SHP77 treated with DMSO at 0.1 percent for 48 hours (cell line): ENCODE measurements around the gene MED12L.
"Not testable (repeated sequence)": the region's sequence is repeated elsewhere in the genome, so short reads cannot be mapped to it uniquely, and the experiment has no call there.

ENCODE experiments used
- DNase-seq: peaks from one replicate; lab custom pipeline; 2025; lab: John Stamatoyannopoulos, UW

MED12L gene, protein sequence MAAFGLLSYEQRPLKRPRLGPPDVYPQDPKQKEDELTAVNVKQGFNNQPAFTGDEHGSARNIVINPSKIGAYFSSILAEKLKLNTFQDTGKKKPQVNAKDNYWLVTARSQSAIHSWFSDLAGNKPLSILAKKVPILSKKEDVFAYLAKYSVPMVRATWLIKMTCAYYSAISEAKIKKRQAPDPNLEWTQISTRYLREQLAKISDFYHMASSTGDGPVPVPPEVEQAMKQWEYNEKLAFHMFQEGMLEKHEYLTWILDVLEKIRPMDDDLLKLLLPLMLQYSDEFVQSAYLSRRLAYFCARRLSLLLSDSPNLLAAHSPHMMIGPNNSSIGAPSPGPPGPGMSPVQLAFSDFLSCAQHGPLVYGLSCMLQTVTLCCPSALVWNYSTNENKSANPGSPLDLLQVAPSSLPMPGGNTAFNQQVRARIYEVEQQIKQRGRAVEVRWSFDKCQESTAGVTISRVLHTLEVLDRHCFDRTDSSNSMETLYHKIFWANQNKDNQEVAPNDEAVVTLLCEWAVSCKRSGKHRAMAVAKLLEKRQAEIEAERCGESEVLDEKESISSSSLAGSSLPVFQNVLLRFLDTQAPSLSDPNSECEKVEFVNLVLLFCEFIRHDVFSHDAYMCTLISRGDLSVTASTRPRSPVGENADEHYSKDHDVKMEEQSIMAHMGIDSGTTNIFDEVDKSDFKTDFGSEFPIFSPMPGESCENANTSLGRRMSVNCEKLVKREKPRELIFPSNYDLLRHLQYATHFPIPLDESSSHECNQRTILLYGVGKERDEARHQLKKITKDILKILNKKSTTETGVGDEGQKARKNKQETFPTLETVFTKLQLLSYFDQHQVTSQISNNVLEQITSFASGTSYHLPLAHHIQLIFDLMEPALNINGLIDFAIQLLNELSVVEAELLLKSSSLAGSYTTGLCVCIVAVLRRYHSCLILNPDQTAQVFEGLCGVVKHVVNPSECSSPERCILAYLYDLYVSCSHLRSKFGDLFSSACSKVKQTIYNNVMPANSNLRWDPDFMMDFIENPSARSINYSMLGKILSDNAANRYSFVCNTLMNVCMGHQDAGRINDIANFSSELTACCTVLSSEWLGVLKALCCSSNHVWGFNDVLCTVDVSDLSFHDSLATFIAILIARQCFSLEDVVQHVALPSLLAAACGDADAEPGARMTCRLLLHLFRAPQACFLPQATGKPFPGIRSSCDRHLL (N-terminal part only)

DNA sequence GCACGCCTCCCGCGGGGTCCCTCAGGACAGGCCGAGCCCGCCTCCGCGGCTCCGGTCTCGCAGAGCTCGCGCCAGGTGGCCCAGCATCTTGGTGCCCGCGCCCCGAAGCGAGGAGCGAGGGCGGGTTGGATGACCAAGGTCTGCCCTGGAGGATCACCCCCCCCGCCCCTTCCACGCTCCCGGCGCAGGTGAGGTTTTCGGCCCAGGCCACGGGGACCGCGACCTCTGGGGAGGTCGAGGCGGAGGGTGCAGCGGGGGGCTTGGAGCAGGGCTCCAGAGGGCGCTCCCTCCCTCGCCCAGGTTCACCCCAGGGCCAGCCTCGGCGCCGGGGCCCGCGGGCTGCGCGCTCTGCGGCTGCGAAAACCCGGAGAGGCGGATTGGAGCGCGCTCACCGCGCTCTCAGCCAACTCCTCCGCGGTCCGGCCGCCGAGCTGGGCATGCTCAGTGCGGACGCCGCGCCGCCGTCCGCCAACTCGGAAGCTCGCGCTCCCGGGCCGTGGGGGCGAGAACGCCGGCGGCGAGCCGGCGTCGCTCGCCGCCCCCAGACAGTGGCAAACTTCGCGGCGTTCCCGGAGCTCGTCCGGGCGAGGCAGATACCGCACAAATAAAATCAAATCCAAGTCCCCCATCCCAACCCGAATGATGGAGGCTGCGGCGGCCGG lies at the start of gene MED12L:
TSS of gene MED12L (plus strand) at position 438 of the 662 bp plus-strand sequence. CDS start 1,263 bp downstream, outside the sequence.
- DNase-seq, result no peak

DNA sequence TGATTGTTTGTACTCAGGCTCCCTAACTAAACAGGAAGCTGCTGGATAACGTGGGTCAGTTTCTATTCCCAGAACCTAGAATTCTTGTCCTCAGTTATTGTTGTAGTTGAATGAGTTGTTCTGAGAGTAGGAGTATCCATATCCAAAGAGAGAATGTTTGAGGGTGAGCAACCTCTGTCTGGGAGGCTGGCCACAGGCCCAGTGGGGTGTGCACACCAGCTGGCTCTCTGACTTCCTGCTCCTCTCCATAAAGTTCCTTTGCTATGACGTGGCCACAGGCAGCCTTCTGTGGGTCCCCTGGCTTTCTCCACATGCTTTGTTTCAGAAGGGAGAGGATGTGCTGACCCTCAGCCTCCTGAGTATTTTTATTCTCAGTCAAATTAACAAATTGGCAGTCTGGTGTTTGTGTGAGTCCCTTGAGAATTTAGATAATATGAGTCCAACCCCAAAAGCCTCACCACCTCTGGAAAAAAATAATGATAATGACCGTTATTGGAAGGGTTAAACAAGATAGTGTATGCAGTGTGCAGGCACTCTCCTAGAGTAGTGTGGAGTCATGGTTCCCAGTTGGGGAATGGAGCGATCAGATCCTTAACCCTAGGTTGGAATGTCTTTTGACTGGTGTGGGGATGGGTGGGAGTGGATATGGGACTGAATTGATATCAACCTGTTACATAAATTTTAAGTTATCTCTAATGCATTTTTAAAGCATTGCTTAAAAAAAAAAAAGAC lies 47.6 kb upstream of the MED12L start:
- no peak for DNase-seq

DNA sequence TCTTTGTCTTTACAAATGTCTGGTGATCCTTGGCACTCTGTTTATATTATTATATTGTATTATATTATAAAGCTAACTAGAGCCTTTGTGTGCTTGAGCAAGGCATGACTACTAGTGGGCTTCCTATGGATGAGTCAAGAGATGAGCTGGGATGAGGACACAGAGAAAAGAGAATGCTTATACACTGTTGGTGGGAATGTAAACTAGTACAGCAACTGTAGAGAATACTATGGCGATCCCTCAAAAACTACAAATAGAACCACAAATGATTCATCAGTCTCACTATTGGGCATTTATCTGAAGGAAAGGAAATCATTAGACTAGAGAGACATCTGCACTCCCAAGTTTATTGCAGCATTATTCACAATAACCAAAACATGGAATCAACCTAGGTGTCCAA lies 40.8 kb upstream of the MED12L start:
- DNase-seq, result no peak

DNA sequence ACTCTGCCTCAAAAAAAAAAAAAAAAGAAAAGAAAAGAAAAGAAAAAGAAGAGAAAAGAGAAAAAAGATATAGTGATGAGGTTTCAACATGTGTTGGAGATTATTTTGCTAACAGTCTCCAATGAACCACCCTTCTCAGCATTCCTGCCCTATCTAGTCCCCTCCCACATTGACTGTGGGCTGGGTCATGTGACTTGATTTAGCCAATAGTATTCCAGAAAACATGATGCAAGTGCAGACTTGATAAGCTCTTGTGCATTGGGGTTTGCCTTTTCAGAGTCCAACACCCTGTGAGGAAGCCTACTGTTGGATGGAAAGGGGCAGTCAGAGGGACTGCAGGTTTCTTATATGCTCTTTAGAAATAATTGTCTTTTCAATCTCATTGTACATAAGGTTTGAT lies 37.8 kb upstream of the MED12L start:
- no peak for DNase-seq

DNA sequence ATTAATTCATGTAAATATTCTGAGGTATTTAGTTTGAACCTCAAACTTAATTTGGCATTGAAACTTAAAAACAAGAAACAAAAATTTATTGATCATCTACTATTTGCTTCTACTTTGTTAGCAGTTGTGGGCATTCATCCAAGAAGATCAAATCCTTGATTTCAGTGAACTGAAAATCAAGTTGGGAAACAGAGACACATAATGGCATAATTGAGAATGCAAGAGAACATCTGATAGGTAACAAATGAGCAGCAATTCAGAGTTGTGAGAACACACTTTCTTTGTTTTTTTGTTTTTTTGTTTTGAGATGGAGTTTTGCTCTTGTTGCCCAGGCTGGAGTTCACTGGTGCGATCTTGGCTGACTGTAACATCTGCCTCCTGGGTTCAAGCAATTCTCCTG lies 33.9 kb upstream of the MED12L start:
- no peak for DNase-seq

DNA sequence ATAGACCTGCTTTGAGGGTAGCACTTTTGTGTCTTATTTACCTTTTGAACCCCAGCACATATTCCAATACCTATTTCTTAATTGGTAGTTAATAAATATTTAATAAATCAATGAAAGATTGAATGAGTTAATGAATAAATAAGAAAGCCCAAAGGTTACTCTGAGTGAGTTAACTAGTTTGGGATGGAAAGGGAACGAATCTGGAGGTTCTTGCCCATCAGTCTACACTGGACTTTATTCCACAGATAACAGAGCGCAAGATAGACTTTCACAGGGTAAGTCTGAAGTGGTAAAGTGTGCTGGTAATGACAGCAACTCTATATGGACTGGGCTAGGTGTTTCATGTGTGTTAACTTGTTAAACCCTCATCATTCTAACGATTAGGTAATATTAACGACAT lies 33.1 kb upstream of the MED12L start:
- no peak for DNase-seq

DNA sequence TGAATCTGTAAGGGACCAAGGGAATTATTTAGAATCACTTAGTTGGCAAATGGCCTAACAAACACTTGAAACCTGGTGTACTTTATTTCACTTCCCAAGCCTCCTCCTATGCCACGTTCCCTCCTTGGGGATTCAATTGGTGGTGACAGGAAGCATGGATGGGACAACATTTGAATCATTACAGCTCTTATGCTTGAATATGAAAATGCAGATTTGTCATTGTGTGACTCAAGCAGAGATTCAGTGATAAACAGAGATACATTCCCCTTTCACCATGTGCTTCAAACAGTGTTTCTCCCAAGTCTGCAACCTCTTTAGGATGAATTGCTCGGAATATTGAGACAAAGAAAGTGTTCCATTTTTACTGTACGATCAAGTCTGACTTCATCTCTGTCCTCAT lies 32.7 kb upstream of the MED12L start:
- no peak for DNase-seq

DNA sequence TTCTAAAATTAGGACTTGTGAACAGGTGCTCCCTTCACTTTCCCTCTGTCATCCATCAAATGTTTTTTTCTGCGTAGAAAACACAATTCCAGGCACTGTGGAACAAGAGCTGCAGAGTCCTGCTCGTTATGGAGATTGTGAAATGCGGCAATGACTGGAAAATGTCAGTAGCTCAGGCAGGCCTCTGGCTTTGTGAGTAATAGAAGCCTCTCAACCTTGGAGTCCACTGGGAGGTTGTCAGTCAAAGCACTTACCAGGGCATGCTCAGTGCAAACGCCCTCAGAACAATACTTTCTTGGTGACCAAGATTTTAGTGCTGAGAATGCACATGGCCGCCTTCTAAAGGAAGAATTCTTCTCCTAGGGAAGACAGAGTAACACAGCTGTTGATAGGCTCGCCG lies 26.7 kb upstream of the MED12L start:
- DNase-seq, result no peak

DNA sequence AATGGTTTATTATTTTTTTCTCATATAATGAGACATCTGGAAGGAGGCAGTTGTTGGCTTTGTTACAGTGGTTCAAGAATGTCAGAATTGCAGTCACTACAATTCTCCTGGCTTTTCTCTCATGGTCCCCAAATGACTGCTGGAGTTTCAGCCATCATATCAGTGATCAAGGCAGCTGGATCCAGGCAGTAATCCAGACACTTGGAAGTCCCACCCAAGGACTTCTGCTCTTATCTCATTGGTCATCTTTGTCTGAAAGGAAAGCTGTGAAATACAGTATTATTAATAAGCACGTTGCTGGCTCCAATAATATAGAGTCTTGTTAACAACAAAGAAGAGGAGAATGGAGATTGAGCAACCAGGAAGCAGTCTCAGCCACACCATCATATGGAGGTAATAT lies 22.9 kb upstream of the MED12L start:
- no peak for DNase-seq

DNA sequence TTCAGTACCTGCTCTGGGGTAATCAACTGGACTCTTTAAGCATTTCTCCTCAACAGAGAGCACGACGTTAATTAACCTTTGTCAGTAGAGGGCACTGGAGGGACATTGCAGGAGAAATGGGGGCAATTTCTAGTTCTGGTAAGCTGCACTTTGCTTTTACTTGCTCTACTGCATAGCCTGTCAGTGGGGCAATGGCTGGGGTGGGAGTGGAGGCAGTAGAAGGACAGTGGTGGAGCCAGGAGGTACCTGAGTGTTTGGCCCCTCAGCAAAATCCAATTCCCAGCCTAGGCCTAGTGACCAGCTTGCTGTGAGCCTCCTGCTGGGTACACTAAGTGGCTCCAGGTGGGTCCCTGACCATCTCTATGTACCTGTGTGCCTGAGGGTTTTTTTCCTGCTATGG lies 18.3 kb upstream of the MED12L start:
- DNase-seq, result no peak

DNA sequence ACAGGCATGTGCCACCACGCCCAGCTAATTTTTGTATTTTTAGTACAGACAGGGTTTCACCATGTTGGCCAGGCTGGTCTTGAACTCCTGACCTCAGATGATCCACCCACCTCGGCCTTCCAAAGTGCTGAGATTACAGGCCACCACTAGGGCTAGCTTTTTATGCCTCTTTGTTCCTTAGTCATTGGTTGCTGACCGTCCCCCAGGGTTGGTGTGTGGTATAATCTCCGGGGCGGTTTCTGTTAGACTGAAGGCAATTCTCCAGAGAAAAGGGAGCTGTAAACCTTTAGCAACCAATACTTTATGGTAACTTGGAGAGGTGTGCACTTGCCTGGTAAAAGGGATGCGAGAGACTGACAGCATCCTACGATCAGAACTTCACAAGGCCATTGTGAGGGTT lies 12.6 kb upstream of the MED12L start:
- DNase-seq, result not testable (repeated sequence)

DNA sequence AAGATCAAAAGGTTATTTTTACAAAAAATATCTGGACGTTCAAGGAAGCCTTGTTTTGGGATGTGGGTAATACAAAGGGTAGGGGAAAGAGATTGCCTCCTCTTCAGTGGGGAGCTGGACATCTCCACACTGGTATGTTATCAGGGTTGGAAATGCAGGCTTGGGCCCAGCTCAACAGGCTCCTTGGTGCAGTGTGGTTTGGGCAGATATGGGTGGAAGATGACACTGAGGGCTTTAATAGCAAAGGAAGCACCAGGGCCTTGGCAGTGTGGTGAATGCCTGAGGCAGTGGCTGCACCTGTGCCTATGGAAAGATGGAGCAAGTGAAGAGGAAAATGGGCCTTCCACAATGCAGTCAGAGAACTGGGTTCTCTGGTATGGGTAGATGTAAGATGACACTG lies 11.2 kb upstream of the MED12L start:
- no peak for DNase-seq

DNA sequence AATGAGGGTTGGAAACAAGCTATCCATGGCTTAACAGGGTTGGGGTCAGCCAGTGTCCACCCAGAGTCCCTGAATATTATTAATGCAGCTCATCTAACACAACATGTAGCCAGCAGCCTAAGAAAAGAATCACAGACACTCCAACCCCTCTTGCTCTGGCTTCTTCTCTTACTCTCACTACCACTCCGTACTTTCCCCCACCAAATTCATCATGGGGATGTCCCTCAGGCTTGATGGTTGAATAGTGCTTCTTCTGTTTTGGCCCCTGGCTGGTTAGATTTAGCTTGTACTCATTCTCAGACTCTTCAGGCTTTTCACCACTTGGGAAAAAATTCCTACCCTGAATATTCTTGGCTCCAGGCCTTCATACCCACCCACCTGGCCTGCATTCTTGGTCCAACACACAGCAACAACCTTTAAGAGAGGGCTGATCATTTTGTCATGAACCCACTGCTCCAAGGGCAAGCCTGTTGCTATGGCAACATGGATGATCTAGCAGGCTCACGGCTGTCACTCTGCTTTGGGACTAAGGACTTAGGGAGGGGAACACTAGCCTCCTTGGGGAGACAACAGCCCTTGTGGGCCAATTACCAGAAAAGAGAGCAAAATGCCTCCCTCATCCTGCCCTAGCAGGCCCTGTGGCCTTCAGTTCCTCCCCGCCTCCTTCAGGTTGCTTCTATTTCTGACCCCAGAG lies 9.4 kb upstream of the MED12L start:
- DNase-seq, result no peak

DNA sequence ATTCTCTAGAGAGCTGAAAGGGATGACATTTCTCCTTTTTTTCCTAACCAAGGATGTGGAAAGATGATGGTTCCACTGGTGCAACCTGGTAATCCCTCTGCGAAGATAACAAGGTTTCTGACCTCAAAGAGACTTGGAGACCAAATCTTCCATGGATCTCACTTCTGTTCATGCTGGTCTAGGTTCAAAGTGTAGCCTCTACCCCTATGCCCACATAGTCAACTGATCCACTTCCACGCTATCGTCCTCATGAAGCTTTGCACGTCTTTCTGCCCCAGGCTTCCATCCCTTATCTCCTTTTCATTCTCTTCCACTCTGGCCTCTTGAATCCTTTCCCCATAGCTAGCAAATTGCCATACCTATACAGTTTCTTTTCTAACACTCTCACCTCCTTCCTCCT lies 8.8 kb upstream of the MED12L start:
- no peak for DNase-seq

DNA sequence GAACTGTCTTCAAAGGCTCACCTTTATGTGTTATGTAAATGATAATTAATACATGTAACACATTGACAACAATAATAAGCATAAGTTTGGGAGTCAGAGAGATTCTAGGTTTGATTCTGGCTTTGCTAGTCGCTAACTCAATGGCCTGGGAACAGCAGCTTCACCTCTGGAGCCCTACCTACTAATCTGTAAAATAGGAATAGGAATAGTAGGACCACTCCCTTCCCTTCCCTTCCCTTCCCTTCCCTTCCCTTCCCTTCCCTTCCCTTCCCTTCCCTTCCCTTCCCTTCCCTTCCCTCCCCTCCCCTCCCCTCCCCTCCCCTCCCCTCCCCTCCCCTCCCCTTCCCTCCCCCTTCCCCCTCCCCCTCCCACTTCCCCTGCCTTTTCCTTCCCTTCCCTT lies 4.4 kb upstream of the MED12L start:
- DNase-seq, result not testable (repeated sequence)

DNA sequence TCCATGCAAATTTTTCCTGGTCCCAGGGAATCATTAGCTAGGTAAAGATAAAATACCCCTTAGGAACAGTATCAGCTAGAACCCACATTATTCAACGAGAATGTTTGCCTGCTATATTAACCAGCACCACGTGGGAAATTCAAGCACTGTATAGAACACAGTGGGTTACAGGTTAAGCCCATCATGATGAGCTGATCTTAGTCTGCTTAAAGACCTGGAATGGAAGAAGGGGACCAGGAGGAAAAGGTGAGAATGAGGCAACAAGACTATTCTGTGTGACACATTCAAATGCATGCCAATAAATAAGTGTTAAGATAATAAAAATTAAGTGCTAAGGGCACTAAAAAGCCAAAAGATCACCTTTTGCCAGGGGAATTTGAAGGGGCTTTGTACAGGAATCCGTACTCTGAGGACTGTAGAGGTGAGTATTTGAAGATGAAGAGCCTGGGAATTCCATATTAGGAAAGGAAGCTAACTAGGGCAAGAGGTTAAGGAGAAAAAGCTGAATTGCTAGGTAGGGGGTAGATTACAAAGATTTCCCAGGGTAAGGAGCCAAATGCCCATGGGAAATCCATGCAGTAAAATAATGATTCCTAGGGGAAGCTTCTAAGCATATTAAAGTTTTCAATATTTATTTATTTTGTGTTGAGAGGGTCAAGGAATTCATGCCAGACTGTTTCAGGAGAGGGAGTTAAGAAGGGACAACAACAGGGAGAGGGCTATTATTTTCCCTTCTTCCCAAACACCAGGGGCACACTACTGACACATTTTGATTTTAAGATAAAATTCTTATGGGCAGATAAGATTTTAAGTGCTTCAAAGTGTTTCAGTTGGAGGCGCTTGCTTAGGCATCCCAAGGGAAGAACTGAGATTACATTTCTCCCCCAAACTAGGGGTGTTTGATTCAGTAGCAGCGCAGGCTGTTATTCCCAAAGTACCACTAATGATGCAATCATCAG lies 2.3 kb upstream of the MED12L start:
- DNase-seq, result no peak

DNA sequence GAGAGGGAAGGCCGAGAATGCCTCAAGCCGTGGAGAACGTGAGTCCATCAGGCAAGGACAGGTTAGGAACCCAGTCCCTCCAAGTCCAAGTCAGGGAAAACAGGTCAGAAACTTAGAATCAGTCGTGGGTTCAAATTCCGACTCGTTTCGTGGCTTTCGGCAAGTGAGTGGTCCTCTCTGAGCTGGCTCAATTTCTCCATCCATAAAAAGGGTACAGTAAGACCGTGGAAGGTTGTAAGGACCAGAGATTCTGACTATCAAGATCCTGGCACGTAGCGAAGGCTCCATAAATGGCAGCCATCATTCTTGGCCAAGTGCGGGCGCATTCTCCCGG lies 604 bp upstream of the MED12L start:
- DNase-seq, result no peak

DNA sequence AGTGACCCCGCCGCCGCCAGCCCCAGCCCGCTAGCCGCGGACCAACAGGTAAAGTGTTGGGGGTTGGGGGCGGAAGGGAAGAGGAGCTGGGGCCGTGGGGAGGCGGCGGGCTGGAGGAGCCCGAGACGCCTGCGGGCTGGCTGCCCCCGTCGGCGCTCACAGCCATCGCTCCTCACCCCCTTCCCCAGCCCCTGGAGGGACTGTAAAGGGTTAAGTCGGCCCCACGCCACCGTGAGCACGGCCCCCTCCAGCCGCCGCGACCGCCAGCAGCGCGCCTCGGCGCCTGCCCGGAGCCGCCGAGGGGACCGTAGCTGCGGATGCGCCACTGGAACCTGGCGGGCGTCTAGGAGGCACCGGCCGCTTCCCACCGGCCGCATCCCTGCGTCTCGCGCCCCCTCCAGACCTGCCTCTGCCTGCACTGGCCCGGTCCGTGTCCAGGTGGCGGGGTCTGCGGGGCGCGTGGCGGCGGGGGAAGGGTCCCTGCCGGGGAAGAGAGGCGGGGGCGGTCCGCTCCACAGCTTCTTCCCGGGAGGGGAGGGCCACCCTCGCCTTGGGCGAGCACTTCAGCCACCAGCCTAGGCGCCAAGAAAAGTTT lies 522 bp downstream of the MED12L start:
- no peak for DNase-seq
